H9 (cell line): ENCODE measurements around the gene DCN. TPM values are rescaled to one million over a fixed set of nuclear protein-coding genes. Genes with fewer than 3 reads are reported as not detected.

Experiments used
- DNase-seq: peaks from one replicate; pipeline ENCODE4 v3.0.0-alpha.2; 2017
- H2AFZ ChIP-seq: one replicate; pipeline ENCODE4 v1.6.1; 2013; ENCODE audit warnings: mild to moderate bottlenecking, low read length, control low read depth, moderate library complexity
- H2AK5ac ChIP-seq: 2 replicates; pipeline ENCODE4 v1.6.1; 2013; ENCODE audit warnings: low read length, control low read depth, mixed read lengths; ENCODE audit not compliant: insufficient read length
- H2BK120ac ChIP-seq: one replicate; pipeline ENCODE4 v1.6.1; 2013; ENCODE audit warnings: low read depth, mild to moderate bottlenecking, low read length, control low read depth, inconsistent platforms; ENCODE audit not compliant: poor library complexity, severe bottlenecking
- H2BK12ac ChIP-seq: 2 replicates; pipeline ENCODE4 v1.6.1; 2013; ENCODE audit warnings: low read length, control low read depth, mixed read lengths, low read depth; ENCODE audit not compliant: insufficient read length
- H2BK15ac ChIP-seq: 2 replicates; pipeline ENCODE4 v1.6.1; 2013; ENCODE audit warnings: low read depth, low read length, control low read depth
- H2BK20ac ChIP-seq: one replicate; pipeline ENCODE4 v1.6.1; 2013; ENCODE audit warnings: low read depth, mild to moderate bottlenecking, low read length, control low read depth, inconsistent platforms; ENCODE audit not compliant: poor library complexity, severe bottlenecking
- H2BK5ac ChIP-seq: 2 replicates; pipeline ENCODE4 v1.6.1; 2013; ENCODE audit warnings: low read length, control low read depth, mixed read lengths; ENCODE audit not compliant: insufficient read length
- H3K14ac ChIP-seq: 2 replicates; pipeline ENCODE4 v1.6.1; 2013; ENCODE audit warnings: low read length, control low read depth; ENCODE audit not compliant: insufficient read depth
- H3K18ac ChIP-seq: 2 replicates; pipeline ENCODE4 v1.6.1; 2013; ENCODE audit warnings: low read depth, mild to moderate bottlenecking, mixed read lengths, low read length, control low read depth; ENCODE audit not compliant: insufficient read length
- H3K23ac ChIP-seq: 2 replicates; pipeline ENCODE4 v1.6.1; 2013; ENCODE audit warnings: low read length, control low read depth, mixed read lengths, low read depth; ENCODE audit not compliant: insufficient read length
- H3K23me2 ChIP-seq: 2 replicates; pipeline ENCODE4 v1.6.1; 2013; ENCODE audit warnings: low read depth, mild to moderate bottlenecking, mixed read lengths, low read length, control low read depth; ENCODE audit not compliant: insufficient read length, poor library complexity, severe bottlenecking
- H3K27ac ChIP-seq: 2 replicates; pipeline ENCODE4 v1.5.1; 2013; ENCODE audit warnings: low read length, control low read depth, mixed read lengths, low read depth; ENCODE audit not compliant: insufficient read length
- H3K27me3 ChIP-seq: 2 replicates; pipeline ENCODE4 v1.6.1; 2013; ENCODE audit warnings: low read length, control low read depth, inconsistent platforms; ENCODE audit not compliant: insufficient read depth
- H3K4ac ChIP-seq: 2 replicates; pipeline ENCODE4 v1.6.1; 2013; ENCODE audit warnings: low read depth, mild to moderate bottlenecking, control low read depth, inconsistent platforms, low read length, moderate library complexity
- H3K4me1 ChIP-seq: 2 replicates; pipeline ENCODE4 v1.6.1; 2013; ENCODE audit warnings: low read length, control low read depth, inconsistent platforms; ENCODE audit not compliant: insufficient read depth
- H3K4me2 ChIP-seq: 2 replicates; pipeline ENCODE4 v1.6.1; 2013; ENCODE audit warnings: low read length, control low read depth, mixed read lengths; ENCODE audit not compliant: insufficient read length, insufficient read depth
- H3K56ac ChIP-seq: 2 replicates; pipeline ENCODE4 v1.6.1; 2013; ENCODE audit warnings: low read depth, mild to moderate bottlenecking, mixed read lengths, low read length, control low read depth; ENCODE audit not compliant: insufficient read length
- H3K79me1 ChIP-seq: 2 replicates; pipeline ENCODE4 v1.6.1; 2013; ENCODE audit warnings: low read depth, mild to moderate bottlenecking, moderate library complexity, low read length, control low read depth, inconsistent platforms; ENCODE audit not compliant: insufficient read depth, poor library complexity, severe bottlenecking
- H3K79me2 ChIP-seq: 2 replicates; pipeline ENCODE4 v1.6.1; 2013; ENCODE audit warnings: low read length, control low read depth, inconsistent platforms; ENCODE audit not compliant: insufficient read depth
- H3K9ac ChIP-seq: 2 replicates; pipeline ENCODE4 v1.6.1; 2013; ENCODE audit warnings: low read length, control low read depth, mixed read lengths; ENCODE audit not compliant: insufficient read length; ENCODE audit errors: extremely low read depth
- H3K9me3 ChIP-seq: one replicate; pipeline ENCODE4 v1.6.1; 2013; ENCODE audit warnings: low read depth, low read length, inconsistent platforms; ENCODE audit not compliant: control insufficient read depth
- H3T11ph ChIP-seq: one replicate; pipeline ENCODE4 v1.6.1; 2013; ENCODE audit warnings: mild to moderate bottlenecking, low read length, control low read depth, inconsistent platforms
- H4K20me1 ChIP-seq: one replicate; pipeline ENCODE4 v1.6.1; 2013; ENCODE audit not compliant: control insufficient read depth, insufficient read length, insufficient read depth
- H4K5ac ChIP-seq: 2 replicates; pipeline ENCODE4 v1.6.1; 2013; ENCODE audit warnings: low read depth, mild to moderate bottlenecking, mixed read lengths, low read length, control low read depth; ENCODE audit not compliant: insufficient read length
- H4K8ac ChIP-seq: replicated peaks from 2 replicates; pipeline ENCODE4 v1.6.1; 2013; ENCODE audit warnings: low read length, control low read depth, mixed read lengths, low read depth; ENCODE audit not compliant: insufficient read length
- H4K91ac ChIP-seq: 2 replicates; pipeline ENCODE4 v1.6.1; 2013; ENCODE audit warnings: low read depth, mild to moderate bottlenecking, moderate library complexity, mixed read lengths, low read length, control low read depth; ENCODE audit not compliant: insufficient read length
- H3K27ac Mint-ChIP-seq, 3 experiments: 2 replicates in 2 of 3; 3 replicates in 1 of 3; pipeline ENCODE4 v1.8.0; 2020 to 2021; ENCODE audit warnings: mixed read lengths in 3 of 3, mild to moderate bottlenecking in 1 of 3, moderate library complexity in 1 of 3
- H3K27me3 Mint-ChIP-seq: 2 replicates; pipeline ENCODE4 v1.8.0; 2021; ENCODE audit warnings: low read depth, mild to moderate bottlenecking, moderate library complexity, mixed read lengths
- H3K36me3 Mint-ChIP-seq, 3 experiments: 2 replicates in 2 of 3; 3 replicates in 1 of 3; pipeline ENCODE4 v1.8.0; 2020 to 2021; ENCODE audit warnings: low read depth in 3 of 3, mixed read lengths in 3 of 3; ENCODE audit not compliant: insufficient read depth in 1 of 3
- H3K4me1 Mint-ChIP-seq, 2 experiments: 2 replicates each; pipeline ENCODE4 v1.8.0; 2020; ENCODE audit warnings: mixed read lengths in 2 of 2
- H3K4me3 Mint-ChIP-seq, 2 experiments: 2 replicates in 1 of 2; 3 replicates in 1 of 2; pipeline ENCODE4 v1.8.0; 2020 to 2021; ENCODE audit warnings: mild to moderate bottlenecking in 2 of 2, mixed read lengths in 2 of 2, moderate library complexity in 1 of 2
- H3K9me3 Mint-ChIP-seq, 2 experiments: 2 replicates in 1 of 2; 3 replicates in 1 of 2; pipeline ENCODE4 v1.8.0; 2020; ENCODE audit warnings: mild to moderate bottlenecking in 2 of 2, mixed read lengths in 2 of 2, moderate library complexity in 1 of 2
- CTCF ChIP-seq: fragments of 200-600 bp; sonication (generic); conservative IDR thresholded peaks from 3 replicates; pipeline ENCODE4 v1.8.0; 2021; ENCODE audit warnings: antibody characterized with exemption, mild to moderate bottlenecking
- WGBS: extraction: QIAGEN DNeasy Blood & Tissue Kit; methylation state at CpG from one replicate; pipeline ENCODE4 v1.1.7; 2013; ENCODE audit warnings: missing lambda C conversion rate, low lambda C conversion rate, mixed read lengths; ENCODE audit not compliant: insufficient read length; ENCODE audit errors: extremely low coverage; 5-methylcytosine and 5-hydroxymethylcytosine counted together
- total RNA-seq: library from RNA; stranded (reverse); gene quantifications from 2 replicates; pipeline ENCODE4 v1.2.1, GENCODE V29; 2021

DCN gene
- total RNA-seq, 1 experiment from 2014 or later = not detected

GRCh38 chr12:91099836-91100235 lies 82.8 kb downstream of the DCN start:
- no peaks in the 10 kb centered on the region for H3K9me3 ChIP-seq
- no peaks in the 10 kb centered on the region for H3K79me2 ChIP-seq
- no peak overlapping the region for H2BK5ac ChIP-seq
- peaks cover 0 to 4% of the 10 kb centered on the region in 2 experiments; a peak in 1 of 4 replicates for H3K4me1 Mint-ChIP-seq
- H3K4me3 Mint-ChIP-seq = no peak overlapping the region
- H4K8ac ChIP-seq = no peak overlapping the region
- H3K27ac Mint-ChIP-seq = no peak overlapping the region
- H3K27ac ChIP-seq = no peak overlapping the region
- no peak overlapping the region for H2BK120ac ChIP-seq
- H3K4me2 ChIP-seq = no peak overlapping the region
- H4K5ac ChIP-seq = no peak overlapping the region
- H3T11ph ChIP-seq = no peak overlapping the region
- H2BK12ac ChIP-seq = no peak overlapping the region
- TF ChIP-seq CTCF = no peak
- no peak overlapping the region for H3K9ac ChIP-seq
- H2AK5ac ChIP-seq = no peak overlapping the region
- no peak overlapping the region for H2AFZ ChIP-seq
- no CpG with 5 or more reads among the region's 2 CpGs for WGBS
- no peak overlapping the region for H3K4ac ChIP-seq
- no peaks in the 10 kb centered on the region for H3K23me2 ChIP-seq
- no peaks in the 10 kb centered on the region for H3K79me1 ChIP-seq
- H3K36me3 Mint-ChIP-seq = no peaks in the 10 kb centered on the region; a peak in 1 of 7 replicates
- H3K14ac ChIP-seq = no peak overlapping the region
- H2BK20ac ChIP-seq = no peak overlapping the region
- H4K91ac ChIP-seq = no peak overlapping the region
- no peak overlapping the region for H3K56ac ChIP-seq
- no peaks in the 10 kb centered on the region for H3K4me1 ChIP-seq
- no peak for DNase-seq
- no peaks in the 10 kb centered on the region for H3K9me3 Mint-ChIP-seq
- H3K23ac ChIP-seq = no peak overlapping the region
- no peak overlapping the region for H2BK15ac ChIP-seq
- no peak overlapping the region for H3K18ac ChIP-seq
- no peaks in the 10 kb centered on the region for H4K20me1 ChIP-seq
- no peaks in the 10 kb centered on the region for H3K27me3 Mint-ChIP-seq
- no peaks in the 10 kb centered on the region for H3K27me3 ChIP-seq
